Mesendoderm (in vitro differentiated cells): ENCODE data around the gene WASHC2C.
"Not testable (repeated sequence)": the region's sequence is repeated elsewhere in the genome, so short reads cannot be mapped to it uniquely, and the experiment has no call there.

Experiments used
- DNase-seq: peaks from one replicate; pipeline ENCODE4 v3.0.0; 2013
- H2AK5ac ChIP-seq: 2 replicates; pipeline ENCODE4 v1.6.1; 2013; ENCODE audit warnings: low read length, inconsistent platforms
- H2BK120ac ChIP-seq: 2 replicates; pipeline ENCODE4 v1.6.1; 2013; ENCODE audit warnings: low read depth, mild to moderate bottlenecking, low read length, moderate library complexity, mixed read lengths
- H2BK15ac ChIP-seq: replicated peaks from 2 replicates; pipeline ENCODE4 v1.6.1; 2013; ENCODE audit warnings: low read depth, mild to moderate bottlenecking, moderate library complexity
- H2BK5ac ChIP-seq: 2 replicates; pipeline ENCODE4 v1.6.1; 2013; ENCODE audit warnings: low read length, inconsistent platforms
- H3K18ac ChIP-seq: 2 replicates; pipeline ENCODE4 v1.6.1; 2013; ENCODE audit warnings: mild to moderate bottlenecking, low read length, mixed read lengths
- H3K23ac ChIP-seq: one replicate; pipeline ENCODE4 v1.6.1; 2013; ENCODE audit warnings: low read length
- H3K27ac ChIP-seq: 2 replicates; pipeline ENCODE4 v1.5.1; 2013; ENCODE audit warnings: low read depth, mild to moderate bottlenecking, inconsistent platforms, low read length, moderate library complexity
- H3K27me3 ChIP-seq: 2 replicates; pipeline ENCODE4 v1.6.1; 2013; ENCODE audit warnings: low read length, control low read depth, mild to moderate bottlenecking, inconsistent platforms; ENCODE audit not compliant: insufficient read depth, poor library complexity
- H3K36me3 ChIP-seq: 2 replicates; pipeline ENCODE4 v1.6.1; 2013; ENCODE audit warnings: low read length, inconsistent platforms; ENCODE audit not compliant: control insufficient read depth, insufficient read depth
- H3K4ac ChIP-seq: one replicate; pipeline ENCODE4 v1.6.1; 2013; ENCODE audit warnings: low read depth, mild to moderate bottlenecking, low read length, moderate library complexity
- H3K4me1 ChIP-seq: 2 replicates; pipeline ENCODE4 v1.6.1; 2013; ENCODE audit warnings: low read depth, low read length, inconsistent platforms; ENCODE audit not compliant: control insufficient read depth
- H3K4me2 ChIP-seq: 2 replicates; pipeline ENCODE4 v1.6.1; 2013; ENCODE audit warnings: low read length
- H3K4me3 ChIP-seq: 2 replicates; pipeline ENCODE4 v1.5.1; 2013; ENCODE audit warnings: mild to moderate bottlenecking, low read length
- H3K56ac ChIP-seq: one replicate; pipeline ENCODE4 v1.6.1; 2013; ENCODE audit warnings: low read length
- H3K79me1 ChIP-seq: 2 replicates; pipeline ENCODE4 v1.6.1; 2013; ENCODE audit warnings: low read length, inconsistent platforms
- H3K79me2 ChIP-seq: 2 replicates; pipeline ENCODE4 v1.6.1; 2013; ENCODE audit warnings: mild to moderate bottlenecking, low read length; ENCODE audit not compliant: control insufficient read depth, insufficient read depth
- H3K9ac ChIP-seq: 2 replicates; pipeline ENCODE4 v1.6.1; 2013; ENCODE audit warnings: low read length, inconsistent platforms
- H4K5ac ChIP-seq: one replicate; pipeline ENCODE4 v1.6.1; 2013; ENCODE audit warnings: low read length
- H4K8ac ChIP-seq: one replicate; pipeline ENCODE4 v1.6.1; 2013; ENCODE audit warnings: low read depth, mild to moderate bottlenecking, control low read depth, low read length, moderate library complexity
- WGBS: extraction: QIAGEN DNeasy Blood & Tissue Kit; methylation state at CpG from one replicate; pipeline ENCODE4 v1.1.7; 2013; ENCODE audit warnings: low lambda C conversion rate, missing lambda C conversion rate; ENCODE audit not compliant: insufficient coverage; ENCODE audit errors: extremely low coverage; 5-methylcytosine and 5-hydroxymethylcytosine counted together

Gene WASHC2C

DNA sequence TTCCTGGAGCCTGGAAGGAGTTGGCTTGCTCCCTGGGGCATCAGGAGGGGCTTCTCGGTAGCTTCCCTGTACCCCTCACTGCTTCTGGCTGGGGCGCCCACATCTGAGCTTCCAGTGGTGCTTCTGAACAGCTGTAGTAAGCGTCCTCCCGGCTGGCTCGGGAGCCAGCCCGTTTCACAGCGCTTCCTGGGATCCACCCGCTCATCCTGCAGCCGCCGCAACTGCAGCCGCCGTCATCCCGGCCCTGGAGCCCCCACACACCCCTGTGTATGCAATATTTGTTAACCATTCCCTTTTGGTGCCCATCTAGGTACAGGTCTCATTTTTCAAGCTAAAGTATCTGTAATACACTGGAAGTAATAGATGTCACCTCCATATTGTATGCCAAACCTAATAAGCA is 85.9 kb downstream of the WASHC2C start:
- H2BK5ac ChIP-seq = not testable (repeated sequence)

DNA sequence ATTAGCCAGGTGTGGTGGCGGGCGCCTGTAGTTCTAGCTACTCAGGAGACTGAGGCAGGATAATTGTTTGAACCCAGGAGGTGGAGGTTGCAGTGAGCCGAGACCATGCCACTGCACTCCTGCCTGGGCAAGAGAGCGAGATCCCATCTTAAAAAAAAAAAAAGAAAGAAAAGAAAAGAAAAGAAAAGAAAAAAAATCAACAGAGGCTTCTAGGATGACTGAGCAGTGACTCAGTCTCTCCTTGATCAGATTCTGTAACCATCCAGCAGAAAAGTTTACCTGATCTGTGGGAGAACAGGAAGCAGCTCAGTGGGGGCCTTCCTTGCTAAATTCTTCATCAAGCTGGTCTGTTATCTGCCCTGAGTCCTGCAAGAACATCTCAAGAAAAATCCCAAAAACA is 87.1 kb downstream of the WASHC2C start:
- H4K8ac ChIP-seq, H3K56ac ChIP-seq, H3K4me2 ChIP-seq, H2BK5ac ChIP-seq, H3K4me1 ChIP-seq, H3K27ac ChIP-seq, H3K36me3 ChIP-seq, H3K18ac ChIP-seq, H2BK120ac ChIP-seq, H3K79me1 ChIP-seq, H3K4ac ChIP-seq, H3K4me3 ChIP-seq, H3K23ac ChIP-seq, H3K9ac ChIP-seq, H4K5ac ChIP-seq, H2AK5ac ChIP-seq, H2BK15ac ChIP-seq, H3K79me2 ChIP-seq, H3K27me3 ChIP-seq: not testable (repeated sequence)
- peak; percentile 73 for DNase-seq
- no CpG with 5 or more reads among the region's 4 CpGs for WGBS

More for the DNA sequence above, 85.9 kb downstream of the WASHC2C start:
- H3K36me3 ChIP-seq, H2BK120ac ChIP-seq, H3K4me1 ChIP-seq, H3K18ac ChIP-seq, H3K4ac ChIP-seq, H2AK5ac ChIP-seq, H4K5ac ChIP-seq, H2BK15ac ChIP-seq, H3K23ac ChIP-seq, H3K56ac ChIP-seq, H3K79me2 ChIP-seq, H3K79me1 ChIP-seq, H4K8ac ChIP-seq, H3K4me3 ChIP-seq, H3K27ac ChIP-seq, H3K27me3 ChIP-seq, DNase-seq, H3K9ac ChIP-seq, H3K4me2 ChIP-seq: not testable (repeated sequence)
- WGBS = no CpG with 5 or more reads among the region's 13 CpGs

- Histone ChIP-seq H3K27ac (no peak overlapping the region), H2BK120ac (no peak overlapping the region), H2AK5ac (no peak overlapping the region), H2BK5ac (no peak overlapping the region), H3K4me1 (no peaks in the 10 kb centered on the region), H3K23ac (no peak overlapping the region), H3K79me2 (no peaks in the 10 kb centered on the region), H3K56ac (no peak overlapping the region), H3K79me1 (no peaks in the 10 kb centered on the region), H4K8ac (no peak overlapping the region), H3K4me2 (no peak overlapping the region), H4K5ac (no peak overlapping the region), H3K27me3 (no peaks in the 10 kb centered on the region), H3K4me3 (no peak overlapping the region), H2BK15ac (no peak overlapping the region), H3K9ac (no peak overlapping the region), H3K36me3 (no peaks in the 10 kb centered on the region), H3K18ac (no peak overlapping the region), H3K4ac (no peak overlapping the region)
- no peak for DNase-seq
- WGBS = no CpG with 5 or more reads among the region's 7 CpGs
These were observed 90.2 kb downstream of the WASHC2C start for GRCh38 chr10:45817130-45817859.

- Histone ChIP-seq H3K27ac (no peak overlapping the region), H2BK5ac (no peak overlapping the region), H3K36me3 (no peaks in the 10 kb centered on the region), H3K4me2 (no peak overlapping the region), H3K4me3 (no peak overlapping the region), H4K5ac (no peak overlapping the region), H3K56ac (no peak overlapping the region), H2BK120ac (no peak overlapping the region), H3K9ac (no peak overlapping the region), H3K4ac (no peak overlapping the region), H2AK5ac (no peak overlapping the region), H3K23ac (no peak overlapping the region), H4K8ac (no peak overlapping the region), H3K27me3 (no peaks in the 10 kb centered on the region), H3K79me2 (no peaks in the 10 kb centered on the region), H2BK15ac (no peak overlapping the region), H3K79me1 (no peaks in the 10 kb centered on the region), H3K18ac (no peak overlapping the region), H3K4me1 (no peaks in the 10 kb centered on the region)
- no peak for DNase-seq
- no CpG with 5 or more reads among the region's 3 CpGs for WGBS
These were observed 90.8 kb downstream of the WASHC2C start for GRCh38 chr10:45817912-45818311.

DNA sequence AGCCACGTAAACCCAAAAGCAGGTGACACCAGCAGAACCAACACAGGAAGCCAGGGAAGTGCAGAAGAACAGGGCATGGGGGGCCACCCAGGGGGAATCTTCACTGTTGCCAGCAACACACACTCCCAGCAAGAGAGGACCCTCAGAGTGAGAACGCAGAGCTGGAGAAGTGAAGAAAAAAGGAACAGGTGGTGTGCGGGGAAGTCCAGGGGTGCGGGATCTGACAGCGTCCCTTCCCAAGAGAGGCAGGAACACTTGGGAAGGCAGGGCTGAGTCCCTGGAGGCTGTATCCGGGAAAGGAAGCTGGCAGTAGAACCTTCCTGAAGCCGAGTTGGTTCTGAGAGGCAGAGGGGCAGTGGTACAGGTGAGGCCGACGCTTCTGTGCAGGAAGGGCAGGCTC is 92.5 kb downstream of the WASHC2C start:
- H4K5ac ChIP-seq = no peak overlapping the region
- no peak overlapping the region for H2AK5ac ChIP-seq
- no peak overlapping the region for H3K4me2 ChIP-seq
- no peak overlapping the region for H3K4ac ChIP-seq
- no peak overlapping the region for H3K27ac ChIP-seq
- H3K23ac ChIP-seq = no peak overlapping the region
- H4K8ac ChIP-seq = no peak overlapping the region
- no CpG with 5 or more reads among the region's 9 CpGs for WGBS
- H2BK15ac ChIP-seq = no peak overlapping the region
- no peak for DNase-seq
- no peak overlapping the region for H2BK120ac ChIP-seq
- no peaks in the 10 kb centered on the region for H3K79me1 ChIP-seq
- H3K79me2 ChIP-seq = no peaks in the 10 kb centered on the region
- no peak overlapping the region for H3K9ac ChIP-seq
- H3K4me1 ChIP-seq = no peaks in the 10 kb centered on the region
- H3K27me3 ChIP-seq = no peaks in the 10 kb centered on the region
- no peak overlapping the region for H3K18ac ChIP-seq
- H3K4me3 ChIP-seq = no peak overlapping the region
- H3K56ac ChIP-seq = no peak overlapping the region
- H3K36me3 ChIP-seq = no peaks in the 10 kb centered on the region
- H2BK5ac ChIP-seq = no peak overlapping the region
